Astrocyte (in vitro differentiated cells and primary cell): Measurements from ENCODE around the gene CEACAM1. TPM values are rescaled to one million over a fixed set of nuclear protein-coding genes. Genes with fewer than 3 reads are reported as not detected.

ENCODE experiments used
- DNase-seq: peaks from one replicate; pipeline ENCODE4 v3.0.0-alpha.2; 2010; ENCODE audit warnings: low read depth
- FAIRE-seq: peaks from 2 replicates; lab custom pipeline; 2011; peaks lifted over from hg19 to GRCh38; lab: Jason Lieb, UNC
- H2AFZ ChIP-seq: 2 replicates; pipeline ENCODE4 v1.6.0; 2012; ENCODE audit warnings: low read depth, low read length, inconsistent platforms
- H3K27ac ChIP-seq: 2 replicates; pipeline ENCODE4 v1.5.1; 2011; ENCODE audit warnings: low read depth, low read length, inconsistent platforms
- H3K27me3 ChIP-seq: 2 replicates; pipeline ENCODE4 v1.6.0; 2011; ENCODE audit warnings: low read length, inconsistent platforms; ENCODE audit not compliant: insufficient read depth
- H3K36me3 ChIP-seq: 2 replicates; pipeline ENCODE4 v1.5.1; 2011; ENCODE audit warnings: low read length, inconsistent platforms; ENCODE audit not compliant: insufficient read depth
- H3K4me1 ChIP-seq: 2 replicates; pipeline ENCODE4 v1.5.1; 2011; ENCODE audit warnings: low read length, inconsistent platforms; ENCODE audit not compliant: insufficient read depth
- H3K4me2 ChIP-seq: 2 replicates; pipeline ENCODE4 v1.6.0; 2012; ENCODE audit warnings: low read length, inconsistent platforms
- H3K4me3 ChIP-seq: 2 replicates; pipeline ENCODE4 v1.5.1; 2011; ENCODE audit warnings: low read depth, mild to moderate bottlenecking, low read length, inconsistent platforms; ENCODE audit not compliant: insufficient read depth
- H3K79me2 ChIP-seq: 2 replicates; pipeline ENCODE4 v1.6.0; 2012; ENCODE audit warnings: mild to moderate bottlenecking, low read length, inconsistent platforms; ENCODE audit not compliant: insufficient read depth
- H3K9ac ChIP-seq: 2 replicates; pipeline ENCODE4 v1.6.0; 2012; ENCODE audit warnings: mild to moderate bottlenecking, low read length, inconsistent platforms
- H3K9me3 ChIP-seq: 2 replicates; pipeline ENCODE4 v1.5.1; 2012; ENCODE audit warnings: low read depth, mild to moderate bottlenecking, low read length, inconsistent platforms; ENCODE audit not compliant: insufficient read depth
- H4K20me1 ChIP-seq: 2 replicates; pipeline ENCODE4 v1.6.0; 2012; ENCODE audit warnings: low read length, inconsistent platforms; ENCODE audit not compliant: insufficient read depth
- H3K27ac Mint-ChIP-seq: one replicate; pipeline ENCODE4 v1.8.0; 2021; ENCODE audit warnings: mild to moderate bottlenecking, mixed read lengths; ENCODE audit not compliant: unreplicated experiment
- H3K27me3 Mint-ChIP-seq: one replicate; pipeline ENCODE4 v1.8.0; 2021; ENCODE audit warnings: low read depth, mixed read lengths; ENCODE audit not compliant: unreplicated experiment
- H3K36me3 Mint-ChIP-seq: one replicate; pipeline ENCODE4 v1.8.0; 2021; ENCODE audit warnings: low read depth, mixed read lengths; ENCODE audit not compliant: unreplicated experiment
- H3K4me1 Mint-ChIP-seq: one replicate; pipeline ENCODE4 v1.8.0; 2021; ENCODE audit warnings: low read depth, mixed read lengths; ENCODE audit not compliant: unreplicated experiment
- H3K4me3 Mint-ChIP-seq: one replicate; pipeline ENCODE4 v1.8.0; 2021; ENCODE audit warnings: mild to moderate bottlenecking, moderate library complexity, mixed read lengths; ENCODE audit not compliant: unreplicated experiment
- H3K9me3 Mint-ChIP-seq: one replicate; pipeline ENCODE4 v1.8.0; 2021; ENCODE audit warnings: mild to moderate bottlenecking, mixed read lengths; ENCODE audit not compliant: unreplicated experiment
- CTCF ChIP-seq: IDR thresholded peaks from 2 replicates; pipeline ENCODE4 v1.5.1; 2011; ENCODE audit warnings: low read depth, mild to moderate bottlenecking, inconsistent platforms, low read length, moderate library complexity; ENCODE audit not compliant: insufficient read depth
- EZH2 ChIP-seq: IDR thresholded peaks from 2 replicates; pipeline ENCODE4 v1.6.1; 2012; ENCODE audit warnings: mild to moderate bottlenecking, low read length, inconsistent platforms; ENCODE audit not compliant: insufficient read depth
- total RNA-seq: library from RNA; stranded (reverse); gene quantifications from 2 replicates; pipeline ENCODE4 v1.2.1, GENCODE V29; 2021

Gene CEACAM1
- total RNA-seq, 1 donor from 2014 or later: 1.1 TPM

- no peak overlapping the region for H3K27ac Mint-ChIP-seq
- H3K4me2 ChIP-seq: no peak overlapping the region
- H3K9me3 ChIP-seq: no peaks in the 10 kb centered on the region
- H3K27me3 ChIP-seq: peaks cover 6% of the 10 kb centered on the region
- DNase-seq (no peak), FAIRE-seq (no peak)
- H3K79me2 ChIP-seq: no peaks in the 10 kb centered on the region
- H3K9me3 Mint-ChIP-seq: no peaks in the 10 kb centered on the region
- no peaks in the 10 kb centered on the region for H4K20me1 ChIP-seq
- no peaks in the 10 kb centered on the region for H3K4me1 ChIP-seq
- peaks cover 15% of the 10 kb centered on the region for H3K27me3 Mint-ChIP-seq
- peaks cover under 1% of the 10 kb centered on the region for H3K36me3 Mint-ChIP-seq
- no peak overlapping the region for H3K4me3 ChIP-seq
- no peak overlapping the region for H3K4me3 Mint-ChIP-seq
- TF ChIP-seq CTCF: no peak
- TF ChIP-seq EZH2: no peak
- no peak overlapping the region for H2AFZ ChIP-seq
- H3K36me3 ChIP-seq: no peaks in the 10 kb centered on the region
- H3K4me1 Mint-ChIP-seq: peaks cover 11% of the 10 kb centered on the region
- no peak overlapping the region for H3K9ac ChIP-seq
- H3K27ac ChIP-seq: no peak overlapping the region
Measured at GRCh38 chr19:42471554-42472249, 56.6 kb downstream of the CEACAM1 start.

- Histone ChIP-seq H2AFZ (no peak overlapping the region), H4K20me1 (no peaks in the 10 kb centered on the region), H3K4me2 (no peak overlapping the region), H3K4me1 (no peaks in the 10 kb centered on the region), H3K4me3 (no peak overlapping the region), H3K9me3 (no peaks in the 10 kb centered on the region), H3K36me3 (no peaks in the 10 kb centered on the region), H3K9ac (no peak overlapping the region), H3K27ac (no peak overlapping the region), H3K79me2 (no peaks in the 10 kb centered on the region), H3K27me3 (peaks cover 2% of the 10 kb centered on the region)
- TF ChIP-seq CTCF (no peak), EZH2 (no peak)
- Mint-ChIP-seq H3K27ac (no peak overlapping the region), H3K36me3 (no peaks in the 10 kb centered on the region), H3K9me3 (no peaks in the 10 kb centered on the region), H3K4me1 (peaks cover 11% of the 10 kb centered on the region), H3K4me3 (no peak overlapping the region), H3K27me3 (peaks cover 12% of the 10 kb centered on the region)
- no peak for FAIRE-seq
- DNase-seq: no peak
Measured at GRCh38 chr19:42469311-42470235, 58.7 kb downstream of the CEACAM1 start.
